Measurements from ENCODE around the gene ARL3. TPM values are rescaled to one million over a fixed set of nuclear protein-coding genes. Genes with fewer than 3 reads are reported as not detected.

ARL3 gene
- total RNA-seq, 1 experiment from 2014 or later: 20.7 TPM

DNA sequence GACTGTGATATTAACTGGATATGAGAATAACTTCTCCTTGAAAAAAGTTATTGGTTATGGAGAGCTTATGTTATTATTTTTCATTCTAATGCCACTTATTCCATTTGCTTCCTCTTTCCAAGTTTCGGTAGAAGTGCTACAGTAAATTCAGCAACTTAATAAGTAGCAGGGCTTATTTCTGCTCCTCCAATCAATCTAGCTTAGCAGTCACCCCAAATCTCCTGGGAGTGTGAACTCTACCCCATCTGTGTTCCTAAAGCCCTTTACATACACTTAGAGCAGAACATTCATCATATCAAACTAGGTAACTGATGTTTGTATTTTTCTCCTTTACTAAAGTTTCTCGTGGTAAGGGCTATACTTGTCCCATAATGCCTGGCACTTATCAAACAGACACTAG lies 8.7 kb downstream of the ARL3 start:
- BruUV-seq (replicated peaks): no TSS peak
- CTCF ChIA-PET: no interaction called here
- H3K27me3 ChIP-seq (ENCODE audit: control insufficient read depth, insufficient read depth, low read length): no peaks in the 10 kb centered on the region
- intact Hi-C loops (cut with micrococcal nuclease; ENCODE audit: unreplicated experiment) (no loop called here), in situ Hi-C loops (cut with HindIII; ENCODE audit: low pct_unique_long_range_greater_than_20kb, low sequenced_read_pairs) (no loop called here)
- no peaks in the 10 kb centered on the region for H3K36me3 ChIP-seq (ENCODE audit: control insufficient read depth, insufficient read depth, low read length)
- H3K9me3 ChIP-seq (ENCODE audit: control insufficient read depth, insufficient read depth, low read depth, low read length): no peaks in the 10 kb centered on the region
- ATAC-seq (no peak), DNase-seq (ENCODE audit: low read depth, low spot score) (no peak)
- H3K4me1 ChIP-seq (ENCODE audit: control insufficient read depth, insufficient read depth, low read length): peaks cover 5% of the 10 kb centered on the region
- no peak overlapping the region for H3K27ac ChIP-seq (ENCODE audit: low read length)
- POLR2A ChIA-PET: no interaction called here
- H3K4me3 ChIP-seq (ENCODE audit: low read depth in 2 of 2, low read length in 2 of 2): no peak overlapping the region
- no peak for TF ChIP-seq CTCF (IDR thresholded peaks at IDR 0.05)

GRCh38 chr10:102704915-102705314 lies 9.3 kb downstream of the ARL3 start:
- Histone ChIP-seq H3K4me1 (ENCODE audit: control insufficient read depth, insufficient read depth, low read length) (no peaks in the 10 kb centered on the region; the same call in none of the 2 replicates), H3K27ac (ENCODE audit: low read length) (no peak overlapping the region), H3K36me3 (ENCODE audit: control insufficient read depth, insufficient read depth, low read length) (no peaks in the 10 kb centered on the region), H3K27me3 (ENCODE audit: control insufficient read depth, insufficient read depth, low read length) (no peaks in the 10 kb centered on the region), H3K9me3 (ENCODE audit: control insufficient read depth, insufficient read depth, low read depth, low read length) (no peaks in the 10 kb centered on the region), H3K4me3 (ENCODE audit: low read depth in 2 of 2, low read length in 2 of 2) (no peak overlapping the region)
- POLR2A ChIA-PET: no interaction called here
- no peak for TF ChIP-seq TCF7L2 (IDR thresholded peaks at IDR 0.05; ENCODE audit: low read depth, low read length)
- no peak for TF ChIP-seq SIN3A (IDR thresholded peaks at IDR 0.05; ENCODE audit: borderline replicate concordance, insufficient read depth, low read depth, low read length)
- TF ChIP-seq, protein P1, sequence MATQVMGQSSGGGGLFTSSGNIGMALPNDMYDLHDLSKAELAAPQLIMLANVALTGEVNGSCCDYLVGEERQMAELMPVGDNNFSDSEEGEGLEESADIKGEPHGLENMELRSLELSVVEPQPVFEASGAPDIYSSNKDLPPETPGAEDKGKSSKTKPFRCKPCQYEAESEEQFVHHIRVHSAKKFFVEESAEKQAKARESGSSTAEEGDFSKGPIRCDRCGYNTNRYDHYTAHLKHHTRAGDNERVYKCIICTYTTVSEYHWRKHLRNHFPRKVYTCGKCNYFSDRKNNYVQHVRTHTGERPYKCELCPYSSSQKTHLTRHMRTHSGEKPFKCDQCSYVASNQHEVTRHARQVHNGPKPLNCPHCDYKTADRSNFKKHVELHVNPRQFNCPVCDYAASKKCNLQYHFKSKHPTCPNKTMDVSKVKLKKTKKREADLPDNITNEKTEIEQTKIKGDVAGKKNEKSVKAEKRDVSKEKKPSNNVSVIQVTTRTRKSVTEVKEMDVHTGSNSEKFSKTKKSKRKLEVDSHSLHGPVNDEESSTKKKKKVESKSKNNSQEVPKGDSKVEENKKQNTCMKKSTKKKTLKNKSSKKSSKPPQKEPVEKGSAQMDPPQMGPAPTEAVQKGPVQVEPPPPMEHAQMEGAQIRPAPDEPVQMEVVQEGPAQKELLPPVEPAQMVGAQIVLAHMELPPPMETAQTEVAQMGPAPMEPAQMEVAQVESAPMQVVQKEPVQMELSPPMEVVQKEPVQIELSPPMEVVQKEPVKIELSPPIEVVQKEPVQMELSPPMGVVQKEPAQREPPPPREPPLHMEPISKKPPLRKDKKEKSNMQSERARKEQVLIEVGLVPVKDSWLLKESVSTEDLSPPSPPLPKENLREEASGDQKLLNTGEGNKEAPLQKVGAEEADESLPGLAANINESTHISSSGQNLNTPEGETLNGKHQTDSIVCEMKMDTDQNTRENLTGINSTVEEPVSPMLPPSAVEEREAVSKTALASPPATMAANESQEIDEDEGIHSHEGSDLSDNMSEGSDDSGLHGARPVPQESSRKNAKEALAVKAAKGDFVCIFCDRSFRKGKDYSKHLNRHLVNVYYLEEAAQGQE (IDR thresholded peaks at IDR 0.05; ENCODE audit: insufficient read depth in 1 of 2, low read depth in 2 of 2, low read length in 1 of 2): no peak
- no peak for TF ChIP-seq CTCF (IDR thresholded peaks at IDR 0.05)
- TF ChIP-seq POLR2AphosphoS5 (IDR thresholded peaks at IDR 0.05; ENCODE audit: low read depth, low read length): no peak
- DNase-seq (ENCODE audit: low read depth, low spot score): no peak
- CTCF ChIA-PET: no interaction called here
- ATAC-seq: no peak
- BruUV-seq (replicated peaks): no TSS peak
- intact Hi-C loops (cut with micrococcal nuclease; ENCODE audit: unreplicated experiment) (no loop called here), in situ Hi-C loops (cut with HindIII; ENCODE audit: low pct_unique_long_range_greater_than_20kb, low sequenced_read_pairs) (no loop called here)
